ENCODE data around the gene PLEKHA5. TPM values are rescaled to one million over a fixed set of nuclear protein-coding genes. Genes with fewer than 3 reads are reported as not detected.
"Not testable (repeated sequence)": the region's sequence is repeated elsewhere in the genome, so short reads cannot be mapped to it uniquely, and the experiment has no call there.

PLEKHA5 gene
- total and polyA plus RNA-seq, 2 experiments from 2014 or later, result 82.8 to 112 TPM

DNA sequence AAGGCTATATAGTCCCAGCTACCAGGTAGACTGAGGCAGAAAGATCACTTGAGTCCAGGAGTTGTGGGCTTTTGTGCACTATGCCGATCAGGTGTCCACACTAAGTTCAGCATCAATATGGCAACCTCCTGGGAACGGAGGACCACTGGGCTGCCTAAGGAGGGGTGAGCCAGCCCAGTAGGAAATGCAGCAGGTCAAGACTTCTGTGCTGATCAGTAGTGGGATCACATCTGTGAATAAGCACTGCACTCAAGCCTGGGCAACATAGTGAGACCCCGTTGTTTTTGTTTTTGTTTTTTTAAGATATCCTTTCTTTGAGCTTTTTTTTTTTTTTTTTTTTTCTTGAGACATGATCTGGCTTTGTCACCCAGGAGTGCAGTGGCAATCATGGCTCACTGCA lies 174.0 kb downstream of the PLEKHA5 start:
- DNase-seq (ENCODE audit: low spot score) (no peak), ATAC-seq (no peak)
- Mint-ChIP-seq H3K4me1 (peaks cover 16% of the 10 kb centered on the region; the same call in 2 of the 3 replicates), H3K27ac (no peak overlapping the region), H3K4me3 (no peak overlapping the region), H3K9me3 (no peaks in the 10 kb centered on the region; the same call in 2 of the 3 replicates), H3K27me3 (ENCODE audit: insufficient read depth, low read depth, poor library complexity) (peaks cover 9% of the 10 kb centered on the region), H3K36me3 (ENCODE audit: low read depth) (peaks cover 42% of the 10 kb centered on the region)
- Histone ChIP-seq H3K4me2 (no peak overlapping the region), H3K79me2 (replicated peaks; ENCODE audit: insufficient read depth) (no peaks in the 10 kb centered on the region), H3K27ac (ENCODE audit: low read depth) (no peak overlapping the region), H3K4me1 (ENCODE audit: insufficient read depth) (peaks cover 9% of the 10 kb centered on the region; the same call in 1 of the 2 replicates), H3K27me3 (ENCODE audit: insufficient read depth) (no peaks in the 10 kb centered on the region), H3K4me3 (no peak overlapping the region), H3F3A (replicated peaks; ENCODE audit: low read depth) (no peaks in the 10 kb centered on the region), H4K20me1 (replicated peaks; ENCODE audit: insufficient read depth) (no peaks in the 10 kb centered on the region), H3K9me2 (ENCODE audit: insufficient read depth) (peaks cover 3% of the 10 kb centered on the region; the same call in 1 of the 2 replicates), H2AFZ (no peak overlapping the region), H3K36me3 (ENCODE audit: insufficient read depth) (no peaks in the 10 kb centered on the region; the same call in 1 of the 2 replicates)
- no peak for TF ChIP-seq ZNF114 (CRISPR knock-in tag; IDR thresholded peaks at IDR 0.05)

DNA sequence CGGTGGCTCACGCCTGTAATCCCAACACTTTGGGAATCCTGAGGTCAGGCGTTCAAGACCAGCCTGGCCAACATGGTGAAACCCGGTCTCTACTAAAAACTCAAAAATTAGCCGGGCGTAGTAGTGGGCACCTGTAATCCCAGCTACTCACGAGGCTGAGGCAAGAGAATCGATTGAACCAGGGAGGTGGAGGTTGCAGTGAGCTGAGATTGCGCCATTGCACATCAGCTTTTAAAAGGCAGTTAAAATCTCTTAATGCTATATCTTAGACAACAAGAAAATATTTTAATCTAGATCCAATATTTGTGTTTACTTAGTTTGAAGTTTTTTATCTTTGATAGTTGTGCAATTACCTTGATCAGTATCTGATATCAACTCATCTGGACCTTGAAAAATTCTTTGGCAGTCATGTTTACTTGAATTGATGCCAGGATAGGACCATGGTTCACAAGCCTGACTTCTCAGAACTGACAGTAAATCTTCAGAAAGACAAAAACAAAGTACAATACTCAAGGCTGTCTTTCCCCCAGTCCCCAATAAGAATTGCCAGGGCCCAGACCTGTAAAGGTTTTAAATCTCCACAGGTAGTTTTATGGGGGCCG lies 174.7 kb downstream of the PLEKHA5 start:
- Histone ChIP-seq H2AFZ (no peak overlapping the region), H3K27ac (ENCODE audit: low read depth) (no peak overlapping the region), H3K27me3 (ENCODE audit: insufficient read depth) (no peaks in the 10 kb centered on the region), H3K79me2 (replicated peaks; ENCODE audit: insufficient read depth) (no peaks in the 10 kb centered on the region), H3K4me2 (no peak overlapping the region), H3K36me3 (ENCODE audit: insufficient read depth) (no peaks in the 10 kb centered on the region; the same call in 1 of the 2 replicates), H3K4me3 (no peak overlapping the region), H3K4me1 (ENCODE audit: insufficient read depth) (peaks cover 7% of the 10 kb centered on the region; the same call in 1 of the 2 replicates), H3F3A (replicated peaks; ENCODE audit: low read depth) (no peaks in the 10 kb centered on the region), H3K9me2 (ENCODE audit: insufficient read depth) (peaks cover 3% of the 10 kb centered on the region; the same call in 1 of the 2 replicates), H4K20me1 (replicated peaks; ENCODE audit: insufficient read depth) (no peaks in the 10 kb centered on the region)
- no peak for DNase-seq (ENCODE audit: low spot score)
- Mint-ChIP-seq H3K27me3 (ENCODE audit: insufficient read depth, low read depth, poor library complexity) (peaks cover 9% of the 10 kb centered on the region), H3K36me3 (ENCODE audit: low read depth) (peaks cover 40% of the 10 kb centered on the region), H3K9me3 (no peaks in the 10 kb centered on the region; the same call in 2 of the 3 replicates), H3K4me1 (peaks cover 11% of the 10 kb centered on the region; the same call in 2 of the 3 replicates), H3K4me3 (no peak overlapping the region), H3K27ac (no peak overlapping the region)
- TF ChIP-seq, protein P1, sequence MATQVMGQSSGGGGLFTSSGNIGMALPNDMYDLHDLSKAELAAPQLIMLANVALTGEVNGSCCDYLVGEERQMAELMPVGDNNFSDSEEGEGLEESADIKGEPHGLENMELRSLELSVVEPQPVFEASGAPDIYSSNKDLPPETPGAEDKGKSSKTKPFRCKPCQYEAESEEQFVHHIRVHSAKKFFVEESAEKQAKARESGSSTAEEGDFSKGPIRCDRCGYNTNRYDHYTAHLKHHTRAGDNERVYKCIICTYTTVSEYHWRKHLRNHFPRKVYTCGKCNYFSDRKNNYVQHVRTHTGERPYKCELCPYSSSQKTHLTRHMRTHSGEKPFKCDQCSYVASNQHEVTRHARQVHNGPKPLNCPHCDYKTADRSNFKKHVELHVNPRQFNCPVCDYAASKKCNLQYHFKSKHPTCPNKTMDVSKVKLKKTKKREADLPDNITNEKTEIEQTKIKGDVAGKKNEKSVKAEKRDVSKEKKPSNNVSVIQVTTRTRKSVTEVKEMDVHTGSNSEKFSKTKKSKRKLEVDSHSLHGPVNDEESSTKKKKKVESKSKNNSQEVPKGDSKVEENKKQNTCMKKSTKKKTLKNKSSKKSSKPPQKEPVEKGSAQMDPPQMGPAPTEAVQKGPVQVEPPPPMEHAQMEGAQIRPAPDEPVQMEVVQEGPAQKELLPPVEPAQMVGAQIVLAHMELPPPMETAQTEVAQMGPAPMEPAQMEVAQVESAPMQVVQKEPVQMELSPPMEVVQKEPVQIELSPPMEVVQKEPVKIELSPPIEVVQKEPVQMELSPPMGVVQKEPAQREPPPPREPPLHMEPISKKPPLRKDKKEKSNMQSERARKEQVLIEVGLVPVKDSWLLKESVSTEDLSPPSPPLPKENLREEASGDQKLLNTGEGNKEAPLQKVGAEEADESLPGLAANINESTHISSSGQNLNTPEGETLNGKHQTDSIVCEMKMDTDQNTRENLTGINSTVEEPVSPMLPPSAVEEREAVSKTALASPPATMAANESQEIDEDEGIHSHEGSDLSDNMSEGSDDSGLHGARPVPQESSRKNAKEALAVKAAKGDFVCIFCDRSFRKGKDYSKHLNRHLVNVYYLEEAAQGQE (IDR thresholded peaks at IDR 0.05; ENCODE audit: unreplicated experiment), result no peak
- TF ChIP-seq POLR2AphosphoS5 (IDR thresholded peaks at IDR 0.05; ENCODE audit: low read depth), result peak; percentile 30; the same call in 1 of the 2 replicates
- no peak for TF ChIP-seq STAT1 (IDR thresholded peaks at IDR 0.05; ENCODE audit: unreplicated experiment)
- TF ChIP-seq, protein P2, sequence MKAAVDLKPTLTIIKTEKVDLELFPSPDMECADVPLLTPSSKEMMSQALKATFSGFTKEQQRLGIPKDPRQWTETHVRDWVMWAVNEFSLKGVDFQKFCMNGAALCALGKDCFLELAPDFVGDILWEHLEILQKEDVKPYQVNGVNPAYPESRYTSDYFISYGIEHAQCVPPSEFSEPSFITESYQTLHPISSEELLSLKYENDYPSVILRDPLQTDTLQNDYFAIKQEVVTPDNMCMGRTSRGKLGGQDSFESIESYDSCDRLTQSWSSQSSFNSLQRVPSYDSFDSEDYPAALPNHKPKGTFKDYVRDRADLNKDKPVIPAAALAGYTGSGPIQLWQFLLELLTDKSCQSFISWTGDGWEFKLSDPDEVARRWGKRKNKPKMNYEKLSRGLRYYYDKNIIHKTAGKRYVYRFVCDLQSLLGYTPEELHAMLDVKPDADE (IDR thresholded peaks at IDR 0.05), result no peak
- TF ChIP-seq CREB1 (CRISPR knock-in tag; IDR thresholded peaks at IDR 0.05; ENCODE audit: low read depth), result no peak
- no peak for ATAC-seq

DNA sequence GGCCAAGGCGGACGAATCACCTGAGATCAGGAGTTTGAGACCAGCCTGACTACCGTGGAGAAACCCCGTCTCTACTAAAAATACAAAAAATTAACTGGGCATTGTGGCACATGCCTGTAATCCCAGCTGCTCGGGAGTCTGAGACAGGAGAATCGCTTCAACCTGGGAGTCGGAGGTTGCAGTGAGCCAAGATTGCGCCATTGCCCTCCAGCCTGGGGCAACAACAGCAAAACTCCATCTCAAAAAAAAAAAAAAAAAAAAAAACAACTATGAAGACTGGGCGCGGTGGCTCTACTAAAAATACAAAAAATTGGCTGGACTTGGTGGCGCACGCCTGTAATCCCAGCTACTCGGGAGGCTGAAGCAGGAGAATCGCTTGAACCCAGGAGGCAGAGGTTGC lies 176.1 kb downstream of the PLEKHA5 start:
- H3K4me1 ChIP-seq (ENCODE audit: insufficient read depth); DNase-seq (ENCODE audit: low spot score); H4K20me1 ChIP-seq (replicated peaks; ENCODE audit: insufficient read depth); H3K4me3 ChIP-seq; H3K9me3 Mint-ChIP-seq; ATAC-seq; H3K27ac ChIP-seq (ENCODE audit: low read depth); H3K4me3 Mint-ChIP-seq; H3F3A ChIP-seq (replicated peaks; ENCODE audit: low read depth); H3K36me3 ChIP-seq (ENCODE audit: insufficient read depth); H3K27ac Mint-ChIP-seq; H3K4me1 Mint-ChIP-seq; H2AFZ ChIP-seq; H3K79me2 ChIP-seq (replicated peaks; ENCODE audit: insufficient read depth); H3K27me3 ChIP-seq (ENCODE audit: insufficient read depth); H3K9me2 ChIP-seq (ENCODE audit: insufficient read depth); H3K4me2 ChIP-seq: not testable (repeated sequence)
- peaks cover 12% of the 10 kb centered on the region for H3K27me3 Mint-ChIP-seq (ENCODE audit: insufficient read depth, low read depth, poor library complexity)
- peaks cover 30% of the 10 kb centered on the region for H3K36me3 Mint-ChIP-seq (ENCODE audit: low read depth)

All from GM23338 (cell line).